ENCODE data around the gene ZNF765.
"Not testable (repeated sequence)": the region's sequence is repeated elsewhere in the genome, so short reads cannot be mapped to it uniquely, and the experiment has no call there.

The ZNF765 gene

DNA sequence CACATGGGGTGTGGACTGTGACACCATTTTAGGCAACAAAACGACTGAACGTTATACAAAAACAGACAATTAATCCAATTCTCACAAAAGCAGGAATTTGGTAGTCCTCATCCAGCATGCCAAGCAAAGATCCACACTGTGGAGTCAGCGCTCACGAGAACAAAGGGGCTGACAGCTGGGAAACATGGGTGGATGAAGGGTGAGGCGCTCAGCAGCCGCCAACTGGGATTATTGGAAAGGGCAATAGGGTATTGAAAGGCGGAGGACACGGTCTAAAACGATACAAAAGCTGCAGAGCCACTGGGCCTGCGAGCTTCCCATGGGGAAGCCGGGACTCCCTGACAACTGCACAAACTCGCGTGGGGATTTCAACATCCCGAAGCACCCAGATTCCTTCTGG lies 67.9 kb downstream of the ZNF765 start:
- peaks cover 32% of the 10 kb centered on the region for H3K36me3 Mint-ChIP-seq (ENCODE audit: low read depth)
- H3K4me1 Mint-ChIP-seq, result peaks cover 2% of the 10 kb centered on the region
- TF ChIP-seq, protein P1, sequence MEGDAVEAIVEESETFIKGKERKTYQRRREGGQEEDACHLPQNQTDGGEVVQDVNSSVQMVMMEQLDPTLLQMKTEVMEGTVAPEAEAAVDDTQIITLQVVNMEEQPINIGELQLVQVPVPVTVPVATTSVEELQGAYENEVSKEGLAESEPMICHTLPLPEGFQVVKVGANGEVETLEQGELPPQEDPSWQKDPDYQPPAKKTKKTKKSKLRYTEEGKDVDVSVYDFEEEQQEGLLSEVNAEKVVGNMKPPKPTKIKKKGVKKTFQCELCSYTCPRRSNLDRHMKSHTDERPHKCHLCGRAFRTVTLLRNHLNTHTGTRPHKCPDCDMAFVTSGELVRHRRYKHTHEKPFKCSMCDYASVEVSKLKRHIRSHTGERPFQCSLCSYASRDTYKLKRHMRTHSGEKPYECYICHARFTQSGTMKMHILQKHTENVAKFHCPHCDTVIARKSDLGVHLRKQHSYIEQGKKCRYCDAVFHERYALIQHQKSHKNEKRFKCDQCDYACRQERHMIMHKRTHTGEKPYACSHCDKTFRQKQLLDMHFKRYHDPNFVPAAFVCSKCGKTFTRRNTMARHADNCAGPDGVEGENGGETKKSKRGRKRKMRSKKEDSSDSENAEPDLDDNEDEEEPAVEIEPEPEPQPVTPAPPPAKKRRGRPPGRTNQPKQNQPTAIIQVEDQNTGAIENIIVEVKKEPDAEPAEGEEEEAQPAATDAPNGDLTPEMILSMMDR (IDR thresholded peaks at IDR 0.05; ENCODE audit: unreplicated experiment in 3 of 3), result no peak
- peaks cover 28% of the 10 kb centered on the region for H3K9me3 Mint-ChIP-seq
- no peak overlapping the region for H3K4me3 Mint-ChIP-seq
- no peaks in the 10 kb centered on the region for H3K27me3 Mint-ChIP-seq (ENCODE audit: low read depth)
- H3K27ac Mint-ChIP-seq, result no peak overlapping the region

GRCh38 chr19:53463263-53463662 lies 68.3 kb downstream of the ZNF765 start:
- Mint-ChIP-seq H3K9me3 (peaks cover 25% of the 10 kb centered on the region), H3K4me3 (no peak overlapping the region), H3K27ac (no peak overlapping the region), H3K36me3 (ENCODE audit: low read depth) (peaks cover 28% of the 10 kb centered on the region), H3K4me1 (peaks cover 6% of the 10 kb centered on the region), H3K27me3 (ENCODE audit: low read depth) (no peaks in the 10 kb centered on the region)
- TF ChIP-seq, protein P1 (IDR thresholded peaks at IDR 0.05; ENCODE audit: unreplicated experiment in 3 of 3), result no peak

- Mint-ChIP-seq H3K9me3 (peaks cover 10% of the 10 kb centered on the region), H3K27me3 (ENCODE audit: low read depth) (no peaks in the 10 kb centered on the region), H3K4me3 (peak overlapping the region; percentile 96 to 99 (median 97)), H3K36me3 (ENCODE audit: low read depth) (peaks cover 14% of the 10 kb centered on the region), H3K27ac (peak overlapping the region; percentile 75 to 97 (median 92)), H3K4me1 (peaks cover 24% of the 10 kb centered on the region)
- TF ChIP-seq, protein P1 (IDR thresholded peaks at IDR 0.05; ENCODE audit: unreplicated experiment in 3 of 3), result no peak
Measured at GRCh38 chr19:53466726-53467484, 72.0 kb downstream of the ZNF765 start.

GRCh38 chr19:53467485-53468262 lies 72.7 kb downstream of the ZNF765 start, which contains the start of gene ZNF813:
Gene ZNF813, plus strand, starts transcription at chr19:53467733. Its CDS starts 16,090 bp downstream, at chr19:53483823.
- H3K36me3 Mint-ChIP-seq (ENCODE audit: low read depth), result peaks cover 22% of the 10 kb centered on the region
- H3K4me1 Mint-ChIP-seq, result peaks cover 24% of the 10 kb centered on the region
- peak within 1 kb of the TSS; percentile 96 to 99 (median 97) for H3K4me3 Mint-ChIP-seq
- no peaks in the 10 kb centered on the region for H3K27me3 Mint-ChIP-seq (ENCODE audit: low read depth)
- peak within 1 kb of the TSS; percentile 75 to 97 (median 92) for H3K27ac Mint-ChIP-seq
- H3K9me3 Mint-ChIP-seq, result peaks cover 9% of the 10 kb centered on the region
- TF ChIP-seq, protein P1 (IDR thresholded peaks at IDR 0.05; ENCODE audit: unreplicated experiment in 3 of 3), result no peak

DNA sequence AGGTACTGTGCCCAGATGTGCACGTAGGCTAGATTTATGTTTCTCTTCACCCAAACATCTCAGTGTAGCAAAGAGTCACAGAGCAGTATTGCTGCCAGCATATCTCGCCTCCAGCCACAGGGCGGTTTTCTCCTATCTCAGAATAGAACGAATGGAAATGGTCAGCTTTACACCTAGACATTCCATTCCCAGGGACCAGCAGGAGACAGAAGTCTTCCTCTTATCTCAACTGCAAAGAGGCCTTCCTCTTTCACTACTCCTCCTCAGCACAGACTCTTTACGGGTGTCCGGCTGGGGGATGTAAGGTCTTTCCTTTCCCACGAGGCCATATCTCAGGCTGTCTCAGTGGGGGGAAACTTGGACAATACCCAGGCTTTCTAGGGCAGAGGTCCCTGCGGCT lies 73.7 kb downstream of the ZNF765 start:
- Mint-ChIP-seq H3K27ac (peak overlapping the region; percentile 75 to 97 (median 82)), H3K36me3 (ENCODE audit: low read depth) (peaks cover 28% of the 10 kb centered on the region), H3K4me1 (peaks cover 24% of the 10 kb centered on the region), H3K4me3 (peak overlapping the region; percentile 96 to 99 (median 97))
- H3K9me3 Mint-ChIP-seq; H3K27me3 Mint-ChIP-seq (ENCODE audit: low read depth): not testable (repeated sequence)

- H3K4me3 Mint-ChIP-seq, result no peak overlapping the region
- TF ChIP-seq, protein P1 (IDR thresholded peaks at IDR 0.05; ENCODE audit: unreplicated experiment in 3 of 3), result no peak
- peaks cover 4% of the 10 kb centered on the region for H3K9me3 Mint-ChIP-seq
- no peak overlapping the region for H3K27ac Mint-ChIP-seq
- H3K4me1 Mint-ChIP-seq, result peaks cover 24% of the 10 kb centered on the region
- peaks cover 55% of the 10 kb centered on the region for H3K36me3 Mint-ChIP-seq (ENCODE audit: low read depth)
- no peaks in the 10 kb centered on the region for H3K27me3 Mint-ChIP-seq (ENCODE audit: low read depth)
Measured at GRCh38 chr19:53471916-53472315, 77.0 kb downstream of the ZNF765 start.

DNA sequence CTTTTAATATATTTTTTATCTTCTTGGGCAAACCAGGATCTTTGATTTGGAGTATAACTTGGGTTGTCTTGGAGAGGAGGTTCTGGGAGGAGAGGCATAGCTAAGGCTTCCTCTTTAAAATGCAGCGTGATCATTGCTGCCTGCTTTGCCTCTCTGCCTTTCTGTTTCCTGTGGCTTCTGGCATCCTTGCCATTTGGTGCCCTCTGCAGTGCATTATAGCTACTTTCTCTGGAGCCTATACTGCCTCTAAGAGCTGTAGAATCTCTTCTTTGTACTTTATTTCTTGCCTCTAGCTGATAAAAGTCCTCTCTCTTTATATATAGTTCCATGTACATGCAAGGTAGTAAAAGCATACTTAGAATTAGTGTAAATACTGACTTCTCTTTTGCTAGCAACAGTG lies 79.9 kb downstream of the ZNF765 start:
- H3K4me1 Mint-ChIP-seq; H3K27ac Mint-ChIP-seq; H3K27me3 Mint-ChIP-seq (ENCODE audit: low read depth); H3K4me3 Mint-ChIP-seq: not testable (repeated sequence)
- H3K36me3 Mint-ChIP-seq (ENCODE audit: low read depth), result peaks cover 81% of the 10 kb centered on the region
- H3K9me3 Mint-ChIP-seq, result peaks cover 26% of the 10 kb centered on the region

- not testable (repeated sequence) for H3K4me3 Mint-ChIP-seq; H3K27ac Mint-ChIP-seq; H3K27me3 Mint-ChIP-seq (ENCODE audit: low read depth); H3K4me1 Mint-ChIP-seq
- H3K9me3 Mint-ChIP-seq, result peaks cover 33% of the 10 kb centered on the region
- peaks cover 87% of the 10 kb centered on the region for H3K36me3 Mint-ChIP-seq (ENCODE audit: low read depth)
Measured at GRCh38 chr19:53475470-53475869, 80.5 kb downstream of the ZNF765 start.

Data from nephron (organoid).